Caki2 (cell line): ENCODE measurements around the gene BRD4. TPM values are rescaled to one million over a fixed set of nuclear protein-coding genes. Genes with fewer than 3 reads are reported as not detected.
A peak's percentile ranks its signal among the peaks of the same experiment; 100 is the strongest.

Experiments
- DNase-seq: peaks from one replicate; pipeline ENCODE4 v3.0.0-alpha.2; 2015; ENCODE audit warnings: low read depth
- in situ Hi-C: cut with HindIII; loops from 2 replicates; pipeline ENCODE4 v1.10.0; 2016; ENCODE audit warnings: low sequenced_read_pairs, low pct_unique_long_range_greater_than_20kb, mixed read lengths
- total RNA-seq: library from RNA; depleted of rRNA; stranded (reverse); fragments of >200 nt; shearing (Covaris generic); gene quantifications from 2 replicates; pipeline ENCODE4 v1.2.3, GENCODE V29; 2014; ENCODE audit warnings: low replicate concordance; rRNA removed

Gene BRD4
- total RNA-seq, 1 experiment from 2014 or later: 7.5 TPM

DNA sequence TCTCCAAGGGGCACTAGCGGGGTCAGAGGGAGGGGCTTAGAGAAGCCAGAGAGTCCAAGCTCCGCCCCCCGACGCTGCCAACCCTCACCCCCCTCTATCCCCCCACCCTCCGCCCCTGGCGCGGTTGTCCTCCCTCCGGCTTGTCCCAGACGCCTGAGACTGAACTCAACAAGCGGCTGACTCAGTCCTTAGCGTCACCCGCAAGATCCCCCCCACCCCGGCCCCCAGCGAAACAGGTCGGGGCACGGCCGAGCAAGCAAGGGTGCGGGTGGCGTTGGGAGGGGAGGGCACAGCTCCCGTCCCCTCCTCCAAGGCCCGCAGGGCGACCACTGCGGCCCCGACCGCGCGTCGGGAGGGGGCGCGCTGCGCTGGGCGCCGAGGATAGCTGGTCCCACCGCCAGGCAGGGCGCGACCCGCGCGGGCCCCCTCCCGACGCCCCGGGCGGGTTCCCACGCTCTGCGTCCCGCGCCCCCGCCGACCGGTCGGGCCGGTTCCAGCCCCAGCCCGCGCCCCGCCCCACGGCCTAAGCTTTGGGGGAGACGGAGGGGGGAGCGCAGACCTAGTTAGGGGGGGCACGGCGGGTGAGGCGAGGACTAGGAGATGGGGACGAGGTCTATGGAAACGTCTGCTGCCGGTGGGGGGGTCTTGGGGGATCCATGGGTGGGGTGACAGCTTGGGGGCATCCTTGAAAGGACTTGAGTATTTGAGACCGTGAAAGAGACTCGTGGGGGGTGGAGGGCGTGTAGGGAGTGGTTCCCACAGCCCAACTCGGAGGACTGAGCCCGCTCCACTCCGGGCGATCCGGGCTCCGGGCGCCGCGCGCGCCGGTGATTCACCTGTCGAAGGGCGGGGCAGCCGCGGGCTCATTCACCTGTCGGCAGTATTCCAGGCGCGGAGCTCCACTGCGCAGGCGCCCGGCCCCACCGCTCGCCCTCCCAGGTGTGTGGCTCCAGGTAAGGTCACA is 136.7 kb downstream of the BRD4 start:
- DNase-seq: peak; percentile 80
- in situ Hi-C loops: no loop called here

GRCh38 chr19:15194938-15195337 is 137.4 kb downstream of the BRD4 start:
- in situ Hi-C loops: no loop called here
- DNase-seq: peak; percentile 38

GRCh38 chr19:15191982-15192381 is 140.4 kb downstream of the BRD4 start:
- in situ Hi-C loops: no loop called here
- DNase-seq: no peak

DNA sequence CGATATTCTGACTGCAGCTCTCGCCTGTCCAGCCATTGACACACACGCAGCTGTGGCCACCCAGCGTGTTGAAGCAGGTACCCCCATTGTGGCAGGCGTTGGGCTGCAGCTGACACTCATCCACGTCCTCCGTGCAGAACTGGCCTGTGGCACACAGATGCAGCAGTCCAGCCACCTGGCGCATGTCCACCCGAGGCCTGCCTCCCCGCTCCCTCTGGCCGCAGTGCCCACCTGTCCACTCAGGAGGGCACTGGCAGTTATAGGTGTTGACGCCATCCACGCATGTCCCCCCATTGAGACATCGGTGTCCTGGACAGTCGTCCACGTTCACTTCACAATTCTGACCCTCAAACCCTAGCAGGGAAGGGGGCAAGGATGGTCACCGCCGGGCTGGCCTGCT is 140.8 kb downstream of the BRD4 start:
- DNase-seq: no peak
- in situ Hi-C loops: no loop called here

- DNase-seq: no peak
- in situ Hi-C loops: no loop called here
Observed at GRCh38 chr19:15188851-15189250, 143.5 kb downstream of the BRD4 start.

DNA sequence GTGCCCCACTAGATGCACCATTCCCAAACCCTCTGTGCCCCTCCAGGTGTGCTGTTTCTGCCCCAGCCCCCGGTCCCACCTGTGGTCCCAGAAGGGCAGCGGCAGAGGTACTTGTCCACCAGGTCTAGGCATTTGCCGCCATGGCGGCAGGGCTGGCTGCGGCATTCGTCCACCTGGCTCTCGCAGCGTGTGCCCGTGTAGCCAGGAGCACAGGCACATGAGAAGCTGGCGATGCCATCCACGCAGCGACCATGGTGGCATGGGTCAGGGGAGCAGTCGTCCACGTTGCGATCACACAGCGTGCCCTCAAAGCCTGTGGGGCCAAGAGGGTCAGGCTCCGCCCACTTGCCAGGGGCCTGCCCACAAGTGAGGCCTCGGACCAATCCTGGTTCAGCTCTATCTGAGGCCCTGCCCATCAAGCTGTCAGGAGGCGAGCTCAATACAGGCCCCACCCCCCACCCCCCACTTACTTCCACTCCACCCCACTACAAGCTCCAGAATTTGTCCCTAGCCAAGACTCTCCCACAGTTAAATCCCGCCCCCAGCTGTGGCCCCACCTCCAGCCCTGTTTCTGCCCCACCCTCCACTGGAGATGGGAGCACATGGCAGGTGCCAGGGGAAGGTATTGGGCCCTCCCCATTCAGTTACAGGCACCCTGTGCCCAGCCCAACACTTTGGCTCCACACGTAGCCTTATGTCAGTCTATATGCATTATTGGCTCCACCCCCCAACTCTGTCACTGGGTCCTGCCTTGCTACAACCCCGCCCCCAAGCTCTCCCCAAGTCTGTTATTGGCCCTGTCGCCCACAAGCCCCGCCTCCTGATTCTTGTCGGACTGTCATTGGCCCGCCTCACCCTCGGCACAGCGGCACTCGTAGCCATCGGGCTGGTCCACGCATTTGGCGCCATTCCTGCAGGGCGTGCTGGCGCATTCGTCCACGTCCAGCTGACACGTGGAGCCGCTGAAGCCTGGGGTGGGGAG is 145.0 kb downstream of the BRD4 start:
- DNase-seq: no peak
- in situ Hi-C loops: no loop called here

Other genes starting within 250 kb of the BRD4 start
- gene SYDE1, start 225.1 kb downstream of the BRD4 start, total RNA-seq: 21.7 and 31.3 TPM in 2 replicates
- gene NOTCH3, start 131.5 kb downstream of the BRD4 start, total RNA-seq: 0.14 and 0.38 TPM in 2 replicates
- not detected in 2 replicates for gene EPHX3, start 100.1 kb downstream of the BRD4 start, total RNA-seq
- 15.8 and 18.9 TPM in 2 replicates for gene AKAP8, start 47.2 kb upstream of the BRD4 start, total RNA-seq
- 51.8 and 58.5 TPM in 2 replicates for gene AKAP8L, start 86.4 kb upstream of the BRD4 start, total RNA-seq
- 9.7 and 11.5 TPM in 2 replicates for gene WIZ, start 117.4 kb upstream of the BRD4 start, total RNA-seq
- gene RASAL3, start 132.0 kb upstream of the BRD4 start, total RNA-seq: not detected in 2 replicates
- not detected in 2 replicates for gene PGLYRP2, start 147.0 kb upstream of the BRD4 start, total RNA-seq
- not detected in 2 replicates for gene CYP4F22, start 176.0 kb upstream of the BRD4 start, total RNA-seq